ENCODE results near the gene TPSAB1.

GRCh38 chr16:1208239-1208830 lies 32.2 kb upstream of the TPSAB1 start:
- no peak for TF ChIP-seq CTCF (IDR thresholded peaks at IDR 0.05; ENCODE audit: insufficient read depth, low read depth, low read length)
- no peak for TF ChIP-seq EZH2 (IDR thresholded peaks at IDR 0.05; ENCODE audit: insufficient read depth, low read length)
